ENCODE results near the gene COX19.
A peak's percentile ranks its signal among the peaks of the same experiment; 100 is the strongest.
"Not testable (repeated sequence)": the region's sequence is repeated elsewhere in the genome, so short reads cannot be mapped to it uniquely, and the experiment has no call there.

Gene COX19

DNA sequence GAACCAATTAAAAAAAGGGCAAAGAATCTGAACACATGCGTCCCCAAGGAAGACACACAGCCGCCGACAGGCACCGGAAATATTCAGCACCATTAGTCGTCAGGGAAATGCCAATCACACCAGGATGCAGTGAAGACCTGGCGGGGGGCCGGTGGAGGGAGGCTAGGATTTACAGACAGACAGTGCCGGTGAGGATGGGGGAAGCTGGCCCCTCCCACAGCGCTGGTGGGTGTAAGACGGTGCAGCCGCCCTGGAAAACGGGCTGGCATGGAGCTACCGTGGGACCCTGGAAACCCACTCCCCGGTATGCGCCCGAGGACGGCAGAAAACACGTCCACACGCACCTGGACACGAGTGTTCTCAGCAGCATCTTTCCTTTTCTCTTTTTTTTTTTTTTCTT is 16.1 kb downstream of the COX19 start:
- no peak for DNase-seq

DNA sequence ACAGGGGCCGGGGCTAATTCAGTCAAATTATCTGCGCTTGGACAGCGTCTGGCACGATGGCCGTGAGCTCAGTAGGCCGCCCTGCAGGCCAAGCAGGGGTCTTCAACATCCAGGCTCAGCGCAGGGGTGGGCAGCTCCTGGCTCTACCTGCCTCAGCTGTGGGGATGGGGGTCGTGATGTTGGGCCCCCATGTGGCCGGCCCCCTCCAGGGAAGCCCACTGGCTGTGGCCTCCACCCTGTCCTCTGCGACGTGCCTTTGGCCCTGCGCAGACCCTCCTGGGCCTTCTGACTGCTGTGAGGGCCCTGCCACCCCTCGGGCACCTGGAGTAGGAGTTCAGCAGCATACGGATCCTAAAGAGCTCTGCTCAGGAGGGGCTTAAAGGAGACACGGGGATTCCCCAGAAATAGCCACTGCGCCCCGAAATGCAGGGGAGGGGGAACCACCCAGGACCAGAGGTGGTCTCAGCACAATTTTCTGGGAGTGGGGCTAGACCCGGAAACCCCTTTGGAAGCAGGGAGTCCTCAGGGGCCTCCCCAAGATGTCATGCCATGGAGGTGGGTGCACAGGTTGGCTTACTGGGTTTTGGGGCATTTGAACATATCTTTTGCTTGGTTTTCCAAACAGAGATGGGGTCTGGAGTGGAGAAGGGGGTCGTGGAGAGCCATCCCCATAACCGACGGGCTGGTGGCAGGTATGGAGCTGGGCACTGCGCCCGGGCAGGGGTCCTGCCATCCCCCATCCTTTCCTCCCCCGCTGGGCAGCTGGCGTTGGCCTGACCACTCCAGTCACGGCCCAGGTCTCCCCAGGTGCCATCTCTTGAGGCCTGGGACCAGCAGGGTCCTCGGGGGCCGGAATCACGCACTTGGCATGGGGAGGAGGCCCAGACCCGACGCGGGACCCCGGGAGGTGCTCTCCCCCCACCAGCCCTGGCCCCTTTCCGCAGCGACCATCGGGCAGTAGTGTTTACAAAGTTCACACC is 16.8 kb downstream of the COX19 start:
- DNase-seq: no peak

DNA sequence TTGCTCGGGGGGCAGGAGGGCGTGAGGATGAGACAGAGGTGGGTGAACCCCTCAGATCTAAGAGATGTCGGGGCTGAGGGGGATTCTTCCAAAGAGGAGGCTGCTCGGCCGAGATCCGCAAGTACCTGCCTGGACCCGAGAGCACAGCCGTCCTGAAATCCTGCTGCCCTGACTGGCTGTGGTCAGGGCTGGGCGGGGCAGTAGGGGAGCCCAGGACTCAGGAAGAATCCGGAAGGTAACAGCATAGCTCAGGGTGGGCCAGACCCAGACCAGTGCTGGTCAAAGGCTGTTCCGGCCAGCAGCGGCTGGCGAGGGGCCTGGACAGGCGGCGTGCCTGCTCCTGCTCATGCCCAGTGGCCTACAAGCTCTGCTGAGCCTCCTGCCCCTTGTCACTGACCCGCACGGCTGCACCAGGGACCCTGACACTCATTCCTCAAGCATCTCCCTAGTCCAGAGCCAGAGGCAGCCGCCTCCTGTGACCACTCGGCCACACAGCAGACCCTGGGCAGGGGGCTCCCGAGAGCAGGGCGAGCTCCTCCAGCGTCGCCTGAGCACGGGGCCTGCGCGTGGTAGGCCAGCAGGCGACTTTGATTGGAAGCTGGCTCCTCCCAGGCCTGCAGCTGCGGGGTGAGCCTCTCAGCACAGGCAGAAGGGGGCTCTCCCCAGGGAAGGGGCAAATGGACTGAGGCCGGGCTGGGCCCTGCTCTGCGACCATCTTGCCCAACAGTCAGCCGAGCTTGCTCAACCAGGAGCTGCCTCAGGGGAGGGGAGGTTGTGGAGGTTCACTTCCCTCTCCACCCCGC is 17.7 kb downstream of the COX19 start:
- DNase-seq: no peak

- no peak for DNase-seq
Measured at GRCh38 chr7:956031-956430, 19.3 kb downstream of the COX19 start.

- DNase-seq: peak; percentile 25
Measured at GRCh38 chr7:954330-955238, 20.8 kb downstream of the COX19 start, which contains the start of gene ADAP1. Gene ADAP1, minus strand, starts transcription at chr7:954680. Its CDS starts 203 bp downstream, at chr7:954477.

GRCh38 chr7:953547-954327 is 21.6 kb downstream of the COX19 start:
- no peak for DNase-seq

GRCh38 chr7:952548-953441 is 22.6 kb downstream of the COX19 start:
- no peak for DNase-seq

GRCh38 chr7:951881-952547 is 23.3 kb downstream of the COX19 start:
- no peak for DNase-seq

DNA sequence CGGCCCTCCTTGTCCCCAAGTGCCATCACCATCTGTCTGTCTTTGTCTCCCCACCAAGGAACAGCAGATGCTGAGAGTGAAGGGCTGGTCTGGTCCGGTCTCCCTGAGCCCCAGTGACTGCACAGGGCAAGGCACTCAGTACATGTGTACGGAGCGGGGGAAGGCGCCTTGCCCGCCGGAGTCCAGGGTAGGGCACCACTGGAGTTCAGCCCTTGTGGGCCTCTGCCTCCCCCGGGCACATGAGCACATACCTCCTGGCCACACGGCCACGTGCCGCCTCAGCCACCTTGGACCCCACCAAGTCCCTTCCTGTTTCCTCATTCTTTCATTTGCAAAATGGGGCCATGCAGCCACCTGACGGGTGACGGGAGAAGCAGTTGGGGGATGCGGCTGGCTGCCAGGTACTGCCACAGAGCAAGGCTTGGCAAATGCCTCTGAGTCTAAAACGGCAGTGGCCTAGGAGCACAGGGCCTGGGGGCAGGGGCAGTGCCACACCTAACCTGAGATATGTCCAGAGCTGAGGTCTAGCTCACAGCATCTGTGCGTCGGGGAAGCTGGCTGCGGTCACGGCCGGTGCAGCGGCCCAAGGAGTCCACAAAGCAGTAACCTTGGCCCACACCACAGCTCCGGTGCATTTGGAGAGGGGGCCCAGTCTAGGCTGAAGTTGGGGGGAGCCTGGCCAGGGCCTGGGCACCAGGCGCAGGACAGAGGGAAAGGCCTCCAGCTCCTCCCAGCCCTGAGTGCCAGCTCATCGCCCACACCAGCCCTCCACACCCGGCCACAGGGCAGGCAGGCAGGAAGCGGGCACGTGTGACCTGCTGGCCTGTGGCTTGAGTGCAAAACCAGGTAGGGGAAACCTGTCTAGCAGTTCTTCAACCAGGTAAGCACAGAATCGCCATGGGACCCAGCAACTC is 26.1 kb downstream of the COX19 start:
- no peak for DNase-seq

DNA sequence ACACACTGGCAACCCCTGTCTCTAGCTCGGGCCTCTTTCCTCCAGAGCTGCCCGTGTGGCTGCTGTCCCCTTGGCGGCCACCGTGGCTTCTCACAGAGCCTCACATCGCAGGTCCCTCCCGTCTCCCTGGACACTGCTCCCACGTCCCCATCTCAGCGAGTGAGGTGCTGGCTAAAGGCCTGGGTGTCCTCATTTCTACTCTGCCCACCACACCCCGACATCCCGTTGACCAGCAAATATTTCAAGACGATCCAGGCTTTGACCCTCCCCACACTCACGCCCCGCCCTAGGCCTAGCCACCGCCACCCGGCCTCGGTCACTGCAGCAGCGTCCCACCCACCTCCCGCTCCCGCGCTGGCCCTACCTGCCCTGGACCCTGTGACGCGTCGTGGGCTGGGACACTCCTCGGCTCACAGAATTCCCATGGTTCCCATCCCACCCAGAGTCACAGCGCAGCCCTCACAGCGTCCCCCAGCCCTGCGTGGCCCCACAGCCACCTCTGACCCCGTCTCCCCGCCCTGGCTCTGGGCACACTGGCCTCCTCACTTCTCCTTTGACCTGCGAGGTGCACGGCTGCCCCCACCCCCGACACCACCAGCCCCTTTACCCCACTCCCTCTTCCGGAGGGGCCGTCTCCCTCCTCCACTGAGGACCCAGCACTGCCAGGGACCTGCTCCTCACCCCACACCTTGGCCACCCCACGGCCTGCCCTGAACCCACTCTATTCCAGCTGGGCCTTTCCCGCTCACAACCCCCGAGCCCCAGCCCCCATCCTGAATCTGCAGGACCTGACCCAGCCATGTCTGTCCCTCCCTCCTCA is 27.7 kb downstream of the COX19 start:
- DNase-seq: no peak

DNA sequence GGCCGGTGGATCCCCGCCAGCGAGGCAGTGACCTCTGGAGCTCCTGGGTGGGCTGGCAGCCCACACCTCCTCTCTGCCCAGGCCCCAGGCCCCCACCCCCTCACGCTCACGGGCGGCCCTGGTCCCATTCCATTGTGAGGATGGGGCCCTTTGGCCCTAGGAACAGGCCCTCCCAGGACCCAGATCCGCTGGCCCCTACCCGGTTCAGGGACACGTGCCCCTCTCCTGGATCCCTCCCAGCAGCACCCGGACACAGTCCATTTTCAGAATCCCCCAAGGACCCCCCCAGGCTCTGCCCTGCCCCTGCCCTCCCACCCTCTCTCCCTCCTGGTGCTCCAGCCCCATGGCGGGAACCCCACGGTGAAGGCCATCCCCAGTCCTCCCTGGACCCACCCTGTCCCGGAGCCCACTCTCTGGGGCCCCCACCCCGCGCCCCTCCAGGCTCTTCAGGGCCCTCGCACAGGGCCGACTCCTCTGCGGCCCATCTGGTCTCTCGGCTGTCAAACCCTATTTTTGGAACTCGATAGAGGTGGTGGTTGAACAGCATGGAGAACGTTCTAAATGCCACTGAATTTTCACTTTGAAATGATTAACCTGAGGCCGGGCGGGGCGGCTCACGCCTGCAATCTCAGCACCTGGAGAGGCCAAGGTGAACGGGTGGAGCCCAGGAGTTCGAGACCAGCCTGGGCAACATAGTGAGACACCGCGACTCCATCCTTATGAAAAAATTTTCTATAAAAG is 28.9 kb downstream of the COX19 start:
- no peak for DNase-seq

DNA sequence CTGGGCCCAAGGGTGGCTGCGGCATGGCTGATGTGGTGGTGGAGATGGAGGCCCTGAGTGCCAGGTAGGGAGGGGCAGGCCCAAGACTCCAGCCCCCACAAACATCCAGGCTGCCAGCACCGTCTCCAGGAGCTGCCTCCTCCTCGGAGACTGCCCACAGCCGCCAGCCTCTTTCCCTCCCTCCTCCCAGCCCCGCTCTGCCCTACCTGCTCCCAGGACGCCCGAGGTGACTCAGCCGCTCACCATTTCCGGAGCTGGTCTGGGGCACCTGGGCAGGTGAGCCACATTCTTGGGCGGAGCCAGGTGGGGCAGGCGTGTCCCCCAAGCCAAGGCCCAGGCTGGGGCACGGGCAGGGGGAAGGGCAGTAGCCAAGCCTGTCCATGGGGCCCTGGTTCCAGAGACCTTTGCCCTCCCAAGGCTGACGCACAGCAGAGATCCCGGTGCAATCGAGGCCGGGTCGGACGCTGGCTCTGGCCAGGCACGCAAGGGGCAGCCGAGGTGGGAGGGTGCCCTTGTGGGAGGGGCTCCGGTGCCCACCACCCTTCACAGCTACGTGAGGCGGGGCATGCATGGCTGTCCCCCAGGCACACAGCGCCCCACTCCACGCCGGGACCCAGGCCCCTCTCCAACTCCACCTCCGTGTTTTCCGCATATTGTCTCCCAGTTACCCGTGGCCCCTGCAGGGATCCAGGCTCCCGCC is 29.6 kb downstream of the COX19 start:
- no peak for DNase-seq

- DNase-seq: no peak
Measured at GRCh38 chr7:945147-945555, 30.2 kb downstream of the COX19 start.

DNA sequence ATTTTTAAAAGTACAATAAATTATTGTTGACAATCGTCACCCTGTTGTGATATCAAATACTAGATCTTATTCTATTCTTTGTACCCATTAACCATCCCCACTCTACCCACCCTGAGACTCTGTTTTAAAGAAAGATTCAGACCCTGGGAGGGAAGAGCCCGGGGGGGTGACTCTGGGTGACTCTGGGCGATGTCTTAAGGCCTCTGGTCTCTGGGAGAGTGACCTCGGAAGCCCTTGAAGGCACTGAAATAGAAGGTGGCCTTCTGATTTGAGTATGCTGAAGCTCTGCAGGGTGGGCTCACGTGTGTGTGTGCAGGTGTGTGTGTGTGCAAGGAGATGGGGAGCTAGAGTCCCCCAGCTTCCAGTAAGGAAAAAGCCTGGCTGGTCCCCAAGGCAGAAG is 30.6 kb downstream of the COX19 start:
- DNase-seq: no peak

- not testable (repeated sequence) for DNase-seq
Measured at GRCh38 chr7:943793-944192, 31.6 kb downstream of the COX19 start.

DNA sequence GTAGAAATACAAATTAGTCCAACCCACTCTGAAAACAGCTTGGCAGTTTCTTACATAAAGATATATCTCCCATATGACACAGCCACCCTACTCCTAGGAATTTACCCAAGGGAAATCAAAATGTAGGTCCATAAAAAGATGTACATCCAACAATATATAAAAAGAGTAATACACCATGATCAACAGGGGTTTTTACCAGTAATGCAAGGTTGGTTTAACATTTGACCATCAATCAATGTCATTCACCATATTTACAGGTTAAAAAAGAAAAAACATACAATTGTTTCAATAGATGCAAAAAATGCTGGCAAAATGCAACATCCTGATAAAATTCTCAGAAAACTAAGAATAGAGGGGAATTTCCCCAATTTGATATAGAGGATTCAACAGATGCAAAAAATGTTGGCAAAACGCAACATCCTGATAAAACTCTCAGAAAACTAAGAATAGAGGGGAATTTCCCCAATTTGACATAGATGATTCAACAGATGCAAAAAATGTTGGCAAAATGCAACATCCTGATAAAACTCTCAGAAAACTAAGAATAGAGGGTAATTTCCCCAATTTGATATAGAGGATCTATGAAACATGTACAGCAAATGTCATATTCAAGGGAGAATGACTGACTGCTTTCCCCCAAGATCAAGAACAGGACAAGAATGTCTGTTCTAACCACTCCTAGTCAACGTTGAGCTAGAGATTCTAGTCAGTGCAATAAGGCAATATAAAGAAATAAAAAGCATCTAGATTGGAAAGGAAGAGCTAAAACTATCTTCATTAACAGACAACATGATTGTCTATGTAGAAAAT is 34.5 kb downstream of the COX19 start:
- no peak for DNase-seq
